ENCODE measurements around the gene ZNF33A.

DNA sequence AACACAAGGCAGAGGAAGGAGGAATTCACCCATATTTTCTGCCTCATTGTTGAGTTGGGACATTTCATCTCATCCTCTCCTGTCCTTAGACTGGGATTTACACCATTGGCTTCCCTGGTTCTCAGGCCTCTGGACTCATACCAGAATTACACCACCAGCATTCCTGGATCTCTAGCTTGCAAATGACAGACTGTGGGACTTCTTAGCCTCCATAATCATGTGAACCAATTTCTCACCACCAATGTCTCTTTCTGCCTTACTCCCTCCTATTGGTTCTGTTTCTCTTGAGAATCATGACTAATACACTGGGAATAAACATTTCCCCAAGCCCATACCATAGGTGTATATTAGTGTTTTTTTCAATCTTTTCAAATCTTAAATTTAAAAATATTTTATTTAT lies 2.9 kb upstream of the ZNF33A start:
- TF ChIP-seq EZH2 (IDR thresholded peaks at IDR 0.05) = no peak
- TF ChIP-seq POLR2AphosphoS5 (IDR thresholded peaks at IDR 0.05; ENCODE audit: borderline replicate concordance, low read depth, low read length) = no peak

All from SK-N-MC (cell line).